DOHH2 (cell line): ENCODE results near the gene TMEM167A.

Experiments
- H3F3A ChIP-seq: fragments of 200-600 bp; sonication (generic), shearing (Covaris generic); 2 replicates; pipeline ENCODE4 v1.6.0; 2016; ENCODE audit warnings: antibody characterized with exemption, mild to moderate bottlenecking; ENCODE audit not compliant: control insufficient read depth, insufficient read depth
- H3K27ac ChIP-seq: fragments of 200-600 bp; sonication (generic); 2 replicates; pipeline ENCODE4 v1.5.1; 2014; ENCODE audit warnings: low read depth, mild to moderate bottlenecking, low read length, moderate library complexity
- H3K27me3 ChIP-seq: fragments of 200-600 bp; sonication (generic); 2 replicates; pipeline ENCODE4 v1.6.1; 2014; ENCODE audit warnings: mild to moderate bottlenecking, low read length, mixed read lengths; ENCODE audit not compliant: control insufficient read depth
- H3K36me3 ChIP-seq: fragments of 200-600 bp; sonication (generic); 2 replicates; pipeline ENCODE4 v1.6.1; 2014; ENCODE audit warnings: mild to moderate bottlenecking, low read length, moderate library complexity, mixed read lengths; ENCODE audit not compliant: control insufficient read depth
- H3K4me1 ChIP-seq: fragments of 200-600 bp; sonication (generic); 2 replicates; pipeline ENCODE4 v1.6.1; 2014; ENCODE audit warnings: mild to moderate bottlenecking, low read length, mixed read lengths; ENCODE audit not compliant: control insufficient read depth
- H3K4me2 ChIP-seq: fragments of 200-600 bp; sonication (generic); 2 replicates; pipeline ENCODE4 v1.6.0; 2014; ENCODE audit warnings: mild to moderate bottlenecking, low read length, moderate library complexity
- H3K4me3 ChIP-seq: fragments of 200-600 bp; sonication (generic); 2 replicates; pipeline ENCODE4 v1.5.1; 2014; ENCODE audit warnings: mild to moderate bottlenecking, low read length, mixed read lengths
- H3K79me2 ChIP-seq: fragments of 200-600 bp; sonication (generic); 2 replicates; pipeline ENCODE4 v1.6.1; 2014; ENCODE audit warnings: mild to moderate bottlenecking, low read length, mixed read lengths; ENCODE audit not compliant: control insufficient read depth
- H3K9me2 ChIP-seq: fragments of 200-600 bp; sonication (generic); replicated peaks from 2 replicates; pipeline ENCODE4 v1.6.1; 2014; ENCODE audit warnings: mild to moderate bottlenecking, low read length, mixed read lengths; ENCODE audit not compliant: control insufficient read depth
- H3K9me3 ChIP-seq: fragments of 200-600 bp; sonication (generic); 2 replicates; pipeline ENCODE4 v1.6.1; 2014; ENCODE audit warnings: antibody characterized with exemption, low read length, mixed read lengths; ENCODE audit not compliant: control insufficient read depth, insufficient read depth
- H4K20me1 ChIP-seq: fragments of 200-600 bp; sonication (generic); 2 replicates; pipeline ENCODE4 v1.6.0; 2014; ENCODE audit warnings: low read depth, mild to moderate bottlenecking, antibody characterized with exemption, low read length, moderate library complexity; ENCODE audit not compliant: control insufficient read depth, insufficient read depth
- CTCF ChIP-seq: fragments of 200-600 bp; sonication (generic); IDR thresholded peaks from one replicate; pipeline ENCODE4 v1.5.1; 2014; ENCODE audit warnings: antibody characterized with exemption, mild to moderate bottlenecking, low read depth, low read length; ENCODE audit not compliant: poor library complexity, severe bottlenecking
- EZH2phosphoT487 ChIP-seq: fragments of 200-600 bp; sonication (generic); IDR thresholded peaks from 2 replicates; pipeline ENCODE4 v1.6.1; 2017; ENCODE audit warnings: borderline replicate concordance, mild to moderate bottlenecking, antibody characterized with exemption, low read length, moderate library complexity, mixed read lengths

Gene TMEM167A

GRCh38 chr5:83104021-83104420 is 26.8 kb upstream of the TMEM167A start:
- H3K9me3 ChIP-seq: no peaks in the 10 kb centered on the region
- no peak for TF ChIP-seq CTCF
- TF ChIP-seq EZH2phosphoT487: no peak
- no peak overlapping the region for H3K4me3 ChIP-seq
- H3F3A ChIP-seq: no peaks in the 10 kb centered on the region
- no peak overlapping the region for H3K27ac ChIP-seq
- H3K36me3 ChIP-seq: no peaks in the 10 kb centered on the region; the same call in none of the 2 replicates
- H3K4me2 ChIP-seq: no peak overlapping the region
- H3K4me1 ChIP-seq: no peaks in the 10 kb centered on the region
- peaks cover 2% of the 10 kb centered on the region; the same call in 1 of the 2 replicates for H3K79me2 ChIP-seq
- H3K9me2 ChIP-seq: no peaks in the 10 kb centered on the region
- H3K27me3 ChIP-seq: no peaks in the 10 kb centered on the region
- H4K20me1 ChIP-seq: no peaks in the 10 kb centered on the region

GRCh38 chr5:83102364-83102980 is 25.3 kb upstream of the TMEM167A start:
- no peak overlapping the region for H3K27ac ChIP-seq
- H3K27me3 ChIP-seq: no peaks in the 10 kb centered on the region
- H3K9me2 ChIP-seq: no peaks in the 10 kb centered on the region
- no peaks in the 10 kb centered on the region for H4K20me1 ChIP-seq
- no peaks in the 10 kb centered on the region; the same call in none of the 2 replicates for H3K36me3 ChIP-seq
- TF ChIP-seq EZH2phosphoT487 (no peak), CTCF (no peak)
- H3K4me1 ChIP-seq: no peaks in the 10 kb centered on the region
- H3F3A ChIP-seq: no peaks in the 10 kb centered on the region
- H3K4me2 ChIP-seq: no peak overlapping the region
- H3K4me3 ChIP-seq: no peak overlapping the region
- H3K9me3 ChIP-seq: no peaks in the 10 kb centered on the region
- H3K79me2 ChIP-seq: peaks cover 5% of the 10 kb centered on the region; the same call in 1 of the 2 replicates

GRCh38 chr5:83101514-83101913 is 24.3 kb upstream of the TMEM167A start:
- peaks cover 9% of the 10 kb centered on the region for H3K79me2 ChIP-seq
- no peaks in the 10 kb centered on the region for H4K20me1 ChIP-seq
- no peak overlapping the region for H3K27ac ChIP-seq
- H3F3A ChIP-seq: no peaks in the 10 kb centered on the region
- H3K4me1 ChIP-seq: no peaks in the 10 kb centered on the region
- no peaks in the 10 kb centered on the region for H3K27me3 ChIP-seq
- no peaks in the 10 kb centered on the region for H3K9me3 ChIP-seq
- TF ChIP-seq EZH2phosphoT487 (no peak), CTCF (no peak)
- no peaks in the 10 kb centered on the region; the same call in 1 of the 2 replicates for H3K36me3 ChIP-seq
- no peak overlapping the region for H3K4me2 ChIP-seq
- no peaks in the 10 kb centered on the region for H3K9me2 ChIP-seq
- H3K4me3 ChIP-seq: no peak overlapping the region
